GM12891 (cell line): ENCODE results near the gene UQCC2.

ENCODE experiments used
- POLR2A ChIP-seq: IDR thresholded peaks from 2 replicates; pipeline ENCODE4 v1.6.1; 2011; ENCODE audit warnings: low read depth, low read length, control low read depth
- POLR2AphosphoS5 ChIP-seq: IDR thresholded peaks from 2 replicates; pipeline ENCODE4 v1.6.1; 2011; ENCODE audit warnings: low read depth, low read length, control low read depth

DNA sequence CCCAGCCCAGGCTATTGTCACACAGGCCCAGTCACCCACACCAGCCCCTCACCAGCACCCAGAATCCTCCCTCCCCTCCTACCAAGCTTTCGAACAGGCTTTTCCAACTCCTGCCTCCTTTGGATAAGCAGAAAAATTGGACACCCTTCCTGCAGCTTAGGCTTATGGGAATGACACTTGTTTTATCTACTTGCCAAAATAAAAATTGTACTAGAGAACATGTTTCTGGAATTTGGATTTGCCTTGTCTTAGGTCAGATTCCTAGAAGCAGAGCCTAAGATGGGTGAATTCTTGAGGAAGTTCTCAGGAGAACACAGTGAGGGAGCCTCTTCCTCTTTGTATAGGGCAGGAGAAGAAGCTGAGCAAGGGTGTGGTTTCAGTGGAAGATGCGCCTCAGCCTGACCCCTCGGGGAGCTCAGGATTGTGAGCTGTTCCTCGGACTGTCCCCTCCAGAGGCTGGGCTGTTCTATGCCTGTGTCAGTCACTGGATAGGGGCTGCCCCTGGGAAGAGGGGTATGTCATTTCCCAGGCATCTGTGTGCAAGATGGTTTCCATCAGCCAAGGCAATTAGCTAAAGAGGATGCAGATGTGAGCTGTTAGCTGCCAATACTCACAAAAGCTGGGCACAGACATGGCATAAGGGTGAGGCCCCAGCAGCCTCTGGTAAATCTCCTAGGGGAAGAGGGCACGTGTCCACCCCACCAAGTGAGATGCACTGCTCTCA lies 56.5 kb downstream of the UQCC2 start:
- TF ChIP-seq POLR2A, result no peak
- TF ChIP-seq POLR2AphosphoS5, result no peak
